Fibroblast of skin of left quadriceps (primary cell): ENCODE results near the gene PHGDH.
"Not testable (repeated sequence)": the region's sequence is repeated elsewhere in the genome, so short reads cannot be mapped to it uniquely, and the experiment has no call there.

Source experiments
- DNase-seq, 2 experiments: peaks; one replicate each; pipeline ENCODE4 v3.0.0-alpha.2; 2013; ENCODE audit warnings: low read depth in 2 of 2

The PHGDH gene

DNA sequence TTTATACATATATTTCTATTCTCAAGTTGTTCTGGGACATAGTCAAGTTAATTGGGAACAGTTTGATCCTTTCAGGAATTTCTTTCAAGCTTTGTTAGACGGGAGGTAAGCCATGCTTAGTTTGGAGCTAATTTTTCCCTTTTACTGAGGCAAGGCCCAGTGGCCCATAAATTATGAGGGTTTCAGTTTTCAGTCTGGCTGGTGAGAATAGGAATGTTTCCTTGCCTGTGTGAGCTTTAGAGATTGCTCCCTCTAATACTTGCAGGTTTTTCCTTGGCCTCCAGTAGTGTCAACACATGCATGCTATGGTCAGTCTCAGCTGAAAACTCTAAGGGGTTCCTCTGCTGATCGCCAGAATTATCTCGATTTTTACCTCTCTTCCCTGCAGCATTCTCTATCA lies 14.1 kb upstream of the PHGDH start:
- no peak for DNase-seq

- no peak for DNase-seq
Measured at GRCh38 chr1:119700326-119700725, 11.4 kb upstream of the PHGDH start.

GRCh38 chr1:119701659-119702058 lies 10.1 kb upstream of the PHGDH start:
- DNase-seq, result no peak

GRCh38 chr1:119702384-119702783 lies 9.3 kb upstream of the PHGDH start:
- DNase-seq, result peak; percentile 72

DNA sequence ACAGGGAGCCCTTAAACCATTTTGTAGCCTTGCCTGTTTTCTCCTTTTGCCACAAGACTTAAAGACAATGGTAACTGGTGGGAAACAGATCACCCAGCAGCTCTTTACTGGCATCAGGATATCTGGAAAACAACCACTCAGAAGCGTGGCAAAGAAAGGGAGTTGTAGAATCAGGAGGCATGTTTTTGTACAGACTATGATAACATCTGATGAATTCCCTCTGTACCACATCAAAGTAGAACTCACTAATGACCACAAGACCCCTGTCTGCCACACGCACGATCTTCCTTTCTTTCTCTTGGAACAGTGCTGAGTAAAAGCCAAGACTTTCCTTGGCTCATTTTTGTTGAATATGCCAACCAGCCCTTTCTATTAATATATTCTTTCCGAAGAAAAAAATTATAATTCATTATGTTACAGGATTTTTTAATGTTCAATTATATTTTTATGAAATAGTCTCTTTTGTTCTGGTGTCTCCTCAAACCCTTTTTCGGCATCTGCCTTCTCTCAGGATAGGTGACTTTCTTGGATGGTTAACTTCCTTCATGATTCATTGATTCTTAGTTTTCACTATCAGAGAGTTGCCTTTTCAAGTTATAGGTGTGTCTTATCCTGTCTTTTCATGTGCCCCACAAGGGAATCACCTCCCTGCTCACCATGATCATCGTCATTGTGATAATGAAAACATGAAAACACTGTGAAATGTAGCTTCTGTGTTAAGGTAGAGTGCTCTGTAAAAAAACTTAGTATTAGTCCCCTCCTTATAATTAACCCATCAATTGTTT lies 7.9 kb upstream of the PHGDH start:
- DNase-seq, result no peak

- DNase-seq, result not testable (repeated sequence)
Measured at GRCh38 chr1:119706599-119706998, 5.1 kb upstream of the PHGDH start.

GRCh38 chr1:119711356-119711803 lies 354 bp upstream of the PHGDH start:
- DNase-seq, result not testable (repeated sequence)

- DNase-seq, result peak; percentile 94 to 95
Measured at GRCh38 chr1:119712342-119713038, 756 bp downstream of the PHGDH start.

DNA sequence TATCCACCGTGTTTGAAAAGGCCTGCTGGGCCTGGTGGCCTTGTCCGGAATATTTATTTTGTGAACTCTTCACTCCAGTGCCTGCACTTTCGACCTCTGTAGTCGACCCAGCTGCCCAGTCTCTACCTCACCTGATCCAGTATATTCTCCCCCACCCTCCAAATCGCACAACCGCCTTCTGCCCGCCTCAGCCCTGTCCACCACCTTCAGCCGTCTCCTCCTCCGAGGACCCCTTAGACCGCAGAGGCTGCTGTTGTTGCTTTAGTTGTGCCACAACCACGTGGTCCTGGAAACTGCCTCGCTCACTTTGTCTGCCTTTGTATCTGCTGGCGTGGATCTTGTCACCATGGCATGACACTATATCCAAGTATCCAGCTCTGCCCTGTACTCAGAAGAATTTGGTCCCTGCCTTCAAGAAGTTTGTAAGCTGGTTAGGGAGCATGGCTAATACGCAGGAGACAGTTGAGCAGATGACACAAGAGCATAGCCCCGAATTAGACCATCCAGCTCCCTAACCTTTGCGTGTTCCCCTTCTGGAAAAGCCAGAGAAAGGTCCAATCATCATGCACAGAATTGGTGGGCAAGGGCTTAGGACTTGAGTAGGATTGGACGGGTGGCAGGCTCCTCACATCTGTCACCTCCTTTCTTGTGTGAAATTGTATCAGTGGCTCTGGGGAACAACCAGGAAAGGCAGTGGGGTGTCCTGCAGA lies 1.5 kb downstream of the PHGDH start:
- no peak for DNase-seq

GRCh38 chr1:119713749-119714456 lies 2.2 kb downstream of the PHGDH start:
- DNase-seq, result no peak

DNA sequence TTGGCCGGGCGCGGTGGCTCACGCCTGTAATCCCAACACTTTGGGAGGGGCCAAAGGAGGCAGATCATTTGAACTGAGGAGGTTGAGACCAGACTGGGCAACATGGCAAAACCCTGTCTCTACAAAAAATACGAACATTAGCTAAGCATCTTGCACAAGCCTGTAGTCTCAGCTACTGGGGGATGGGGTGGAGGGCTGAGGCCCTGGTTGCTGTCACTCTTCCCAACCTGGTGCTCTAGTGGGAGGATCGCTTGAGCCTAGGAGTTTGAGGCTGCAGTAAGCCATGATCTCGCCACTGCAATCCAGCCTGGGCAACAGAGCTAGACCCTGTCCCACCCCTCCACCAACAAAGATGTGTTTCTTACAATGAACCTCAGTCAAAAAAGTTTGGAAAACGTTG lies 2.8 kb downstream of the PHGDH start:
- no peak for DNase-seq

- no peak for DNase-seq
Measured at GRCh38 chr1:119715542-119715941, 3.8 kb downstream of the PHGDH start.

GRCh38 chr1:119718409-119718808 lies 6.7 kb downstream of the PHGDH start:
- no peak for DNase-seq

DNA sequence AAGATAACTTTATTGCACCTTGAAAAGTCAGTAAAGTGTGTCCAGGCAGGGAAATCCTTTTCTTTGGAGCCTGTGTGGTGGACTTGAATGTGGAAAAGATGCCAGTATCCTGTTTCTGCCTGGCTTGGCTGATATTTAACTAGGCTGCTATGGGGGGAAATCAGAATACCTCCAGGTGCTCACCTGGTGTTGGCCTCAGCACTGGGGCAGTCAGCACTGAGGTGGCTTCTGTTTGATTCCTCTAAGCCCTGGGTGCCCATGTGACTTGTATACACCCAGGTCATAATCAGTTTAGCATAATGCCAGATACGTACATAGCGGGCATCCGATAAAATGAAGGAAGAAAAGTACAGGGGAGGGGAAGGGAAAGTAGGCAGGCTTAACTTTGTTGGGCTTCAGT lies 7.2 kb downstream of the PHGDH start:
- DNase-seq, result no peak

- DNase-seq, result no peak
Measured at GRCh38 chr1:119720866-119721440, 9.2 kb downstream of the PHGDH start.

DNA sequence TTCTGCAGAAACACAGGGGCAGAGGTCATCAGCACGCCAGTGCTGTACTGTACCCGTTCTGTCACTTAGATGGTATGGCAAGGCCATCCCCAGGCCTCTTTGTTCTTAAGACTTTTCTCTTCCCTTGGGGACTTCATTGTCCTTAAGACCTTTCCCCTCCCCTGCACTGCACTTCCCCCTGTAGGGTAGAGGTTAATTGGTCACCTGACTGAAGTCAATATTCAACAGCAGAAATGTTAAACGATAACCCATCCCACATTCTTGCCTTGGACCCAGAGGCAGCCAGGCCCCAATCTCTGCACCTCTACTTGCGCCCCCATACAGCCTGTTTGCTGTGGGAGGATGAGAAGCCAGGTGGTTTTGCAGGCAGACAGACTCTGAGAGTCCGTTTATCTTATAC lies 10.2 kb downstream of the PHGDH start:
- DNase-seq, result no peak

GRCh38 chr1:119724611-119725218 lies 13.0 kb downstream of the PHGDH start:
- DNase-seq, result no peak

DNA sequence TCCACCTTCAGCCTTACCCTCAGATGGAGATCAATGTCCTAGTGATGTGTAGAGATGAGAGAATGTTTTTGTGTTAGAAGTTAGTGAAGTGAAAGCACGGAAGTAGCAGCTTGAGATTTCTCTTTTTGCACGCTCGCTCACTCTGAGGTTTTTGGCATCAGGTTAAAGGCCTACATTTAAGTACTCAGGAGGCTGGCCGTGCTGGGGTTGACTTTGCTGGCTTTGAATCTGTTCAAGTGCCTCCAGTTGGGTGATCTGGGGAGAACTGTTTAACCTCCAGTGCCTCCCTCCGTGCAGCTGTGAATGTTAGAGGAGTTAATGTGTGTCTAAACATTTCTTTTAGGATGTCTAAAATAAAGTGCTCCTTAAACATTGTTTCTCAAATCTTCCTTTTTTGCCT lies 13.9 kb downstream of the PHGDH start:
- DNase-seq, result no peak

DNA sequence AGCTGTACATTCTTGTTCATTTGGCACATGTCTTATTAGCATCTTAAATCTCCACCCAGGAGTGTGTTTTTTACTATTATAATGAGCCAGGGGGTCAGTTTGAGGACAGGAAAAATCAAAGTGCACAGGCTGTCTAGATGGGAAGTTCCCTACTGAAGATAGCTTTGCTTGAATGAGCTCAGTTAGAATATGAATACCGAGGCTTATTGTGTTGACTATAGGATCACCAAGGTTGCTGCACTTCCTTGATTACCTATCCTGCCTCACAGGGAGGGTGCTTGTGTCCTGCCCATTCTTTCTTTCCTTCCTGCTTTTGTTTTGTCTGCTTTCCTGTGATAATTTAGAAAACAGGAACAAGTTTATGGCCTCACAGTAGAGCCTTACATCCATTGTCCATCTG lies 16.3 kb downstream of the PHGDH start:
- no peak for DNase-seq

- no peak for DNase-seq
Measured at GRCh38 chr1:119729044-119729443, 17.3 kb downstream of the PHGDH start.

DNA sequence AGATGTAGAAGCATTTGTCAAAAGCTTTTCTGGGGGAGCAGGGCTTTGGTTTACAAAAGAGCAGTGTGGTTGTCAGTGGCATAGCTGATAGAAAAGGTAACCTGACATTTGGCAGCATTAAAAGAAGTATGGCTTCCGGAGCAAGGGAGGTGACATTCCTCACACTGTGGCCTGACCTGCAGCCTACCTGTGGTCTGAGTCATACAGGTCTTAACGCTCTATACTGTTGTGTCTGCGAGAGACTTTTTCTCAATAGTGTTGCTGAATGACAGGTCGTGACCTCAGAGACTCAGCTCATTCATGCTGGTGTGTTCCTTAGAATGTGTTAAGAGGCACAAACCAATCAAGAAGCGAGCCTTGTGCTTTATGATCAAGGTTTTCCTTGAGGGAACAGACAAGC lies 19.3 kb downstream of the PHGDH start:
- DNase-seq, result no peak
